Liver (tissue), 9 donors: ENCODE results near the gene MTOR. TPM values are rescaled to one million over a fixed set of nuclear protein-coding genes. Genes with fewer than 3 reads are reported as not detected.

Experiments used
- DNase-seq: peaks from one replicate; pipeline ENCODE4 v3.0.0-alpha.2; 2017; ENCODE audit warnings: low spot score
- H3K27ac ChIP-seq, 2 donors: one replicate each; pipeline ENCODE4 v1.7.0; 2013; ENCODE audit warnings: inconsistent platforms in 2 of 2, low read length in 2 of 2, control low read depth in 1 of 2, low read depth in 1 of 2, mild to moderate bottlenecking in 1 of 2
- H3K27me3 ChIP-seq, 4 donors: one replicate each; pipeline versions ENCODE4 v1.6.1 to v1.7.0; 2013; ENCODE audit warnings: low read length in 3 of 4, inconsistent platforms in 1 of 4, mild to moderate bottlenecking in 1 of 4, moderate library complexity in 1 of 4; ENCODE audit not compliant: control insufficient read depth in 4 of 4, insufficient read depth in 4 of 4
- H3K36me3 ChIP-seq, 4 donors: one replicate each; pipeline versions ENCODE4 v1.6.1 to v1.7.0; 2013; ENCODE audit warnings: low read length in 3 of 4, mild to moderate bottlenecking in 3 of 4, low read depth in 1 of 4, moderate library complexity in 1 of 4; ENCODE audit not compliant: control insufficient read depth in 4 of 4, insufficient read depth in 3 of 4
- H3K4me1 ChIP-seq, 4 donors: one replicate each; pipeline versions ENCODE4 v1.6.1 to v1.7.0; 2013; ENCODE audit warnings: low read length in 3 of 4, mild to moderate bottlenecking in 3 of 4, moderate library complexity in 1 of 4; ENCODE audit not compliant: control insufficient read depth in 4 of 4, insufficient read depth in 4 of 4
- H3K4me3 ChIP-seq, 3 donors: one replicate each; pipeline versions ENCODE4 v1.6.1 to v1.7.0; 2013; ENCODE audit warnings: low read length in 3 of 3, control low read depth in 1 of 3, low read depth in 1 of 3, mild to moderate bottlenecking in 1 of 3
- H3K9ac ChIP-seq, 2 donors: one replicate each; pipeline ENCODE4 v1.7.0; 2013; ENCODE audit warnings: low read length in 2 of 2, mild to moderate bottlenecking in 2 of 2, moderate library complexity in 2 of 2, control low read depth in 1 of 2, low read depth in 1 of 2
- H3K9me3 ChIP-seq, 4 donors: one replicate each; pipeline versions ENCODE4 v1.6.1 to v1.7.0; 2013; ENCODE audit warnings: low read length in 3 of 4; ENCODE audit not compliant: control insufficient read depth in 4 of 4
- ATF3 ChIP-seq: IDR thresholded peaks from 2 replicates; pipeline ENCODE4 v1.6.1; 2016; ENCODE audit warnings: antibody characterized with exemption
- CTCF ChIP-seq: fragments of 150-350 bp; IDR thresholded peaks from 2 replicates; pipeline ENCODE4 v1.5.1; 2017; ENCODE audit warnings: improper control_type of control experiment, low read depth, low read length; ENCODE audit not compliant: missing input control
- EGR1 ChIP-seq, 2 donors: IDR thresholded peaks; 2 replicates each; pipeline ENCODE4 v1.6.1; 2016 to 2018; ENCODE audit warnings: antibody characterized with exemption in 2 of 2, low read depth in 2 of 2
- FOXA1 ChIP-seq: IDR thresholded peaks from 2 replicates; pipeline ENCODE4 v1.6.1; 2016; ENCODE audit warnings: antibody characterized with exemption
- FOXA2 ChIP-seq: IDR thresholded peaks from 2 replicates; pipeline ENCODE4 v1.6.1; 2016; ENCODE audit warnings: antibody characterized with exemption
- GABPA ChIP-seq, 2 donors: IDR thresholded peaks in 1 of 2; conservative IDR thresholded peaks in 1 of 2; 2 replicates each; pipeline ENCODE4 v1.6.1; 2016; ENCODE audit warnings: antibody characterized with exemption in 2 of 2, mild to moderate bottlenecking in 1 of 2, moderate library complexity in 1 of 2
- HNF4A ChIP-seq, 2 donors: conservative IDR thresholded peaks; 2 replicates each; pipeline ENCODE4 v1.6.1; 2016; ENCODE audit warnings: antibody characterized with exemption in 2 of 2, mild to moderate bottlenecking in 2 of 2
- HNF4G ChIP-seq: IDR thresholded peaks from 2 replicates; pipeline ENCODE4 v1.6.1; 2016; ENCODE audit warnings: antibody characterized with exemption
- JUND ChIP-seq, 2 donors: IDR thresholded peaks; 2 replicates each; pipeline ENCODE4 v1.6.1; 2016; ENCODE audit warnings: antibody characterized with exemption in 2 of 2
- NR2F2 ChIP-seq: IDR thresholded peaks from 2 replicates; pipeline ENCODE4 v1.6.1; 2016; ENCODE audit warnings: antibody characterized with exemption
- RAD21 ChIP-seq, 2 donors: IDR thresholded peaks; 2 replicates each; pipeline ENCODE4 v1.6.1; 2016; ENCODE audit warnings: antibody characterized with exemption in 2 of 2, mild to moderate bottlenecking in 2 of 2
- REST ChIP-seq: IDR thresholded peaks from 2 replicates; pipeline ENCODE4 v1.6.1; 2016; ENCODE audit warnings: antibody characterized with exemption, mild to moderate bottlenecking
- RXRA ChIP-seq, 2 donors: IDR thresholded peaks; 2 replicates each; pipeline ENCODE4 v1.6.1; 2017 to 2018; ENCODE audit warnings: antibody characterized with exemption in 2 of 2, mild to moderate bottlenecking in 1 of 2
- SP1 ChIP-seq: IDR thresholded peaks from 2 replicates; pipeline ENCODE4 v1.6.1; 2018; ENCODE audit warnings: antibody characterized with exemption, mild to moderate bottlenecking
- YY1 ChIP-seq: IDR thresholded peaks from 2 replicates; pipeline ENCODE4 v1.6.1; 2016; ENCODE audit warnings: antibody characterized with exemption, mild to moderate bottlenecking
- ZBTB33 ChIP-seq: IDR thresholded peaks from 2 replicates; pipeline ENCODE4 v1.6.1; 2016; ENCODE audit warnings: antibody characterized with exemption
- WGBS: extraction: QIAGEN DNeasy Blood & Tissue Kit; methylation state at CpG from one replicate; pipeline ENCODE4 v1.1.7; 2013; 5-methylcytosine and 5-hydroxymethylcytosine counted together
- polyA plus RNA-seq, 2 donors: library from polyadenylated mRNA; stranded (reverse) in 1 of 2; unstranded in 1 of 2; fragments of 200-250 nt in 1 of 2; fragments of >200 nt in 1 of 2; fragmentation: Nextera tagmentation in 1 of 2; extraction: Ambion mirVana in 1 of 2; gene quantifications; one replicate each; pipeline versions ENCODE4 v1.2.1 to v1.2.3, GENCODE V29; 2013 to 2015
- total RNA-seq, 2 donors: library from RNA; depleted of rRNA; stranded (reverse); fragments of >200 nt; gene quantifications; one replicate each; pipeline ENCODE4 v1.2.3, GENCODE V29; 2014
- donor health status: healthy.
- donor health status: healthy.
- donor health status: healthy.
- donor health status: healthy.
- donor health status: healthy.

The MTOR gene
- total and polyA plus RNA-seq, 4 donors: 11.6 to 45.0 (median 19.9) TPM

- Histone ChIP-seq H3K4me1 (no peaks in the 10 kb centered on the region), H3K9ac (no peak overlapping the region), H3K27me3 (no peaks in the 10 kb centered on the region), H3K9me3 (no peaks in the 10 kb centered on the region), H3K4me3 (no peak overlapping the region), H3K36me3 (peaks cover 24 to 81% (median 51%) of the 10 kb centered on the region in 4 donors), H3K27ac (no peak overlapping the region)
- WGBS: 76% methylated on average over 15 of the region's 15 CpGs
- TF ChIP-seq CTCF (no peak), RXRA (IDR thresholded peaks at IDR 0.05) (no peak), REST (no peak), JUND (IDR thresholded peaks at IDR 0.05) (no peak), RAD21 (IDR thresholded peaks at IDR 0.05) (no peak), NR2F2 (no peak), FOXA2 (no peak), EGR1 (IDR thresholded peaks at IDR 0.05; ENCODE audit: low read depth in 2 of 2) (no peak), ATF3 (no peak), ZBTB33 (no peak), YY1 (no peak), HNF4A (conservative IDR thresholded peaks at IDR 0.05) (no peak), FOXA1 (no peak), GABPA (IDR thresholded peaks at IDR 0.05 in 1 of 2, conservative IDR thresholded peaks at IDR 0.05 in 1 of 2) (no peak), SP1 (no peak)
- DNase-seq: no peak
These were observed 190.7 kb downstream of the MTOR start for GRCh38 chr1:11071463-11072215.

- no peak overlapping the region for H3K4me3 ChIP-seq
- H3K27ac ChIP-seq: no peak overlapping the region
- H3K9me3 ChIP-seq: no peaks in the 10 kb centered on the region
- H3K27me3 ChIP-seq: no peaks in the 10 kb centered on the region
- WGBS: 91% methylated on average over 11 of the region's 11 CpGs
- DNase-seq: no peak
- H3K9ac ChIP-seq: no peak overlapping the region
- peaks cover 21 to 81% (median 49%) of the 10 kb centered on the region in 4 donors for H3K36me3 ChIP-seq
- H3K4me1 ChIP-seq: no peaks in the 10 kb centered on the region
- TF ChIP-seq YY1: no peak
- TF ChIP-seq GABPA (IDR thresholded peaks at IDR 0.05 in 1 of 2, conservative IDR thresholded peaks at IDR 0.05 in 1 of 2): no peak
- TF ChIP-seq ZBTB33: no peak
- TF ChIP-seq JUND (IDR thresholded peaks at IDR 0.05): no peak
- TF ChIP-seq REST: no peak
- TF ChIP-seq HNF4G: no peak
- TF ChIP-seq RAD21 (IDR thresholded peaks at IDR 0.05): no peak
These were observed 191.5 kb downstream of the MTOR start for GRCh38 chr1:11070876-11071275.
